Mononuclear cell (primary cell): ENCODE results near the gene ZNF212. TPM values are rescaled to one million over a fixed set of nuclear protein-coding genes. Genes with fewer than 3 reads are reported as not detected.

ENCODE experiments used
- H3K27me3 ChIP-seq: 2 replicates; pipeline ENCODE4 v1.6.0; 2011; ENCODE audit warnings: low read length, control low read depth; ENCODE audit not compliant: insufficient read depth
- H3K4me1 ChIP-seq: 2 replicates; pipeline ENCODE4 v1.5.1; 2011; ENCODE audit warnings: mild to moderate bottlenecking, low read length, control low read depth; ENCODE audit not compliant: insufficient read depth
- H3K4me3 ChIP-seq: 2 replicates; pipeline ENCODE4 v1.5.1; 2011; ENCODE audit warnings: mild to moderate bottlenecking, low read length, moderate library complexity
- H3K9me3 ChIP-seq: 2 replicates; pipeline ENCODE4 v1.5.1; 2011; ENCODE audit warnings: low read depth, mild to moderate bottlenecking, control low read depth, low read length
- total RNA-seq: library from RNA; depleted of rRNA; stranded (reverse); fragments of >200 nt; gene quantifications from one replicate; pipeline ENCODE4 v1.2.3, GENCODE V29; 2012

The ZNF212 gene
- total RNA-seq = 9.2 TPM

- H3K9me3 ChIP-seq = no peaks in the 10 kb centered on the region
- H3K4me3 ChIP-seq = peak within 1 kb of the TSS; percentile 94
Observed at GRCh38 chr7:149239345-149240143, at the start of gene ZNF212. Gene ZNF212 (plus strand): TSS chr7:149239651. CDS start chr7:149239779, 128 bp downstream.

GRCh38 chr7:149191851-149192250, 47.6 kb upstream of the ZNF212 start:
- peaks cover 16% of the 10 kb centered on the region for H3K4me1 ChIP-seq
- H3K4me3 ChIP-seq = no peak overlapping the region
- H3K27me3 ChIP-seq = no peaks in the 10 kb centered on the region
- H3K9me3 ChIP-seq = no peaks in the 10 kb centered on the region

More at GRCh38 chr7:149239345-149240143, at the start of gene ZNF212:
- Histone ChIP-seq H3K4me1 (peaks cover 27% of the 10 kb centered on the region), H3K27me3 (no peaks in the 10 kb centered on the region)

- Histone ChIP-seq H3K9me3 (no peaks in the 10 kb centered on the region), H3K4me3 (peak overlapping the region; percentile 81), H3K27me3 (no peaks in the 10 kb centered on the region), H3K4me1 (peaks cover 21% of the 10 kb centered on the region)
Observed at GRCh38 chr7:149194799-149195179, 44.7 kb upstream of the ZNF212 start.

- H3K4me1 ChIP-seq = peaks cover 21% of the 10 kb centered on the region
- H3K9me3 ChIP-seq = no peaks in the 10 kb centered on the region
- H3K4me3 ChIP-seq = peak within 1 kb of the TSS; percentile 81
- H3K27me3 ChIP-seq = no peaks in the 10 kb centered on the region
Observed at GRCh38 chr7:149195180-149196150, 44.0 kb upstream of the ZNF212 start, which contains the start of gene ZNF282. Gene ZNF282 (plus strand): TSS chr7:149195546. CDS start chr7:149195590, 44 bp downstream.

GRCh38 chr7:149196151-149196704, 43.2 kb upstream of the ZNF212 start:
- Histone ChIP-seq H3K4me1 (peaks cover 21% of the 10 kb centered on the region), H3K9me3 (no peaks in the 10 kb centered on the region), H3K27me3 (no peaks in the 10 kb centered on the region), H3K4me3 (peak overlapping the region; percentile 81)

- Histone ChIP-seq H3K27me3 (no peaks in the 10 kb centered on the region), H3K4me1 (peaks cover 21% of the 10 kb centered on the region), H3K9me3 (no peaks in the 10 kb centered on the region), H3K4me3 (peak overlapping the region; percentile 81)
Observed at GRCh38 chr7:149196705-149197171, 42.7 kb upstream of the ZNF212 start.

- no peaks in the 10 kb centered on the region for H3K9me3 ChIP-seq
- H3K4me3 ChIP-seq = no peak overlapping the region
- H3K27me3 ChIP-seq = no peaks in the 10 kb centered on the region
- peaks cover 21% of the 10 kb centered on the region for H3K4me1 ChIP-seq
Observed at GRCh38 chr7:149197675-149198074, 41.8 kb upstream of the ZNF212 start.

GRCh38 chr7:149198161-149198816, 41.2 kb upstream of the ZNF212 start:
- no peak overlapping the region for H3K4me3 ChIP-seq
- no peaks in the 10 kb centered on the region for H3K27me3 ChIP-seq
- no peaks in the 10 kb centered on the region for H3K9me3 ChIP-seq
- H3K4me1 ChIP-seq = peaks cover 21% of the 10 kb centered on the region

GRCh38 chr7:149199234-149199995, 40.0 kb upstream of the ZNF212 start:
- no peaks in the 10 kb centered on the region for H3K9me3 ChIP-seq
- H3K4me3 ChIP-seq = no peak overlapping the region
- peaks cover 21% of the 10 kb centered on the region for H3K4me1 ChIP-seq
- H3K27me3 ChIP-seq = no peaks in the 10 kb centered on the region

GRCh38 chr7:149202831-149203231, 36.6 kb upstream of the ZNF212 start:
- Histone ChIP-seq H3K4me3 (no peak overlapping the region), H3K27me3 (no peaks in the 10 kb centered on the region), H3K9me3 (no peaks in the 10 kb centered on the region), H3K4me1 (no peaks in the 10 kb centered on the region)

GRCh38 chr7:149205690-149206381, 33.6 kb upstream of the ZNF212 start:
- Histone ChIP-seq H3K4me3 (no peak overlapping the region), H3K9me3 (no peaks in the 10 kb centered on the region), H3K27me3 (no peaks in the 10 kb centered on the region), H3K4me1 (no peaks in the 10 kb centered on the region)

GRCh38 chr7:149207324-149208035, 32.0 kb upstream of the ZNF212 start:
- no peaks in the 10 kb centered on the region for H3K9me3 ChIP-seq

More at GRCh38 chr7:149207324-149208035, 32.0 kb upstream of the ZNF212 start:
- Histone ChIP-seq H3K4me3 (no peak overlapping the region), H3K27me3 (no peaks in the 10 kb centered on the region), H3K4me1 (no peaks in the 10 kb centered on the region)
